Breast epithelium (tissue), 3 donors: ENCODE data around the gene NDUFA3.

Source experiments
- CTCF ChIP-seq, 3 donors: fragments of 450-650 bp; IDR thresholded peaks; one replicate each; pipeline ENCODE4 v1.5.1; 2016 to 2017; ENCODE audit warnings: antibody characterized with exemption in 3 of 3, mild to moderate bottlenecking in 3 of 3, moderate library complexity in 3 of 3
- POLR2A ChIP-seq: fragments of 450-650 bp; IDR thresholded peaks from one replicate; pipeline ENCODE4 v1.6.1; 2016; ENCODE audit warnings: antibody characterized with exemption, mild to moderate bottlenecking, moderate library complexity
- POLR2AphosphoS5 ChIP-seq, 3 donors: sonication (generic); formaldehyde crosslinking; IDR thresholded peaks; one replicate each; pipeline ENCODE4 v1.6.1; 2017; ENCODE audit warnings: antibody characterized with exemption in 3 of 3

- no peak for TF ChIP-seq POLR2A
- no peak for TF ChIP-seq CTCF (IDR thresholded peaks at IDR 0.05)
- TF ChIP-seq POLR2AphosphoS5 (IDR thresholded peaks at IDR 0.05), result no peak
These were observed 21.0 kb downstream of the NDUFA3 start for GRCh38 chr19:54123682-54124081.
